H1 (cell line): ENCODE data around the gene CDH12. TPM values are rescaled to one million over a fixed set of nuclear protein-coding genes. Genes with fewer than 3 reads are reported as not detected.

Experiments
- CTCF ChIA-PET: fragments of 300-600 bp; sonication (Branson Sonifier 250); formaldehyde crosslinking; loops from one replicate; lab custom pipeline; 2021; ENCODE audit not compliant: partially characterized antibody; lab: Charles Lee
- POLR2A ChIA-PET: fragments of 300-600 bp; sonication (Branson Sonifier 250); formaldehyde crosslinking; loops from one replicate; lab custom pipeline; 2021; ENCODE audit warnings: inconsistent platforms; ENCODE audit not compliant: partially characterized antibody; lab: Charles Lee
- DNase-seq, 2 experiments: peaks; one replicate each; pipeline versions ENCODE4 v3.0.0 to v3.0.0-alpha.2; 2010 to 2022; ENCODE audit warnings: low spot score in 2 of 2, low read depth in 1 of 2, mixed read lengths in 1 of 2
- FAIRE-seq: peaks from 2 replicates; lab custom pipeline; 2011; peaks lifted over from hg19 to GRCh38; lab: Jason Lieb, UNC
- H2AFZ ChIP-seq: 2 replicates; pipeline ENCODE4 v1.8.1; 2012; ENCODE audit warnings: low read length, inconsistent platforms
- H2AK5ac ChIP-seq: 2 replicates; pipeline ENCODE4 v1.6.1; 2013; ENCODE audit warnings: low read depth, low read length
- H2BK120ac ChIP-seq: replicated peaks from 2 replicates; pipeline ENCODE3; 2013; ENCODE audit warnings: low read depth, low read length, inconsistent platforms
- H2BK12ac ChIP-seq: 2 replicates; pipeline ENCODE4 v1.6.1; 2013; ENCODE audit warnings: low read depth, low read length
- H2BK15ac ChIP-seq: 2 replicates; pipeline ENCODE4 v1.6.1; 2013; ENCODE audit warnings: low read length
- H2BK20ac ChIP-seq: 2 replicates; pipeline ENCODE4 v1.6.1; 2013; ENCODE audit warnings: low read length
- H2BK5ac ChIP-seq: 2 replicates; pipeline ENCODE4 v1.6.1; 2013; ENCODE audit warnings: low read depth, low read length
- H3K14ac ChIP-seq: 2 replicates; pipeline ENCODE4 v1.6.1; 2013; ENCODE audit warnings: inconsistent platforms; ENCODE audit not compliant: insufficient read length
- H3K18ac ChIP-seq: 2 replicates; pipeline ENCODE4 v1.6.1; 2013; ENCODE audit warnings: low read length; ENCODE audit errors: extremely low read depth
- H3K23ac ChIP-seq: 2 replicates; pipeline ENCODE4 v1.6.1; 2013; ENCODE audit warnings: inconsistent platforms; ENCODE audit not compliant: insufficient read length
- H3K23me2 ChIP-seq: 2 replicates; pipeline ENCODE4 v1.6.1; 2013; ENCODE audit warnings: low read depth, low read length
- H3K27ac ChIP-seq: 2 replicates; pipeline ENCODE4 v1.6.1; 2011; ENCODE audit warnings: low read depth, low read length, inconsistent platforms
- H3K27me3 ChIP-seq, 4 experiments: replicated peaks in 1 of 4; 1 replicate in 1 of 4; 2 replicates in 3 of 4; pipeline versions ENCODE4 v1.6.1 to v1.8.1; 2011 to 2013; ENCODE audit warnings: low read length in 3 of 4, mild to moderate bottlenecking in 3 of 4, inconsistent platforms in 2 of 4, mixed read lengths in 2 of 4, moderate library complexity in 1 of 4; ENCODE audit not compliant: control insufficient read depth in 3 of 4, insufficient read depth in 3 of 4; ENCODE audit errors: extremely low read depth in 1 of 4
- H3K36me3 ChIP-seq, 4 experiments: 2 replicates each; pipeline versions ENCODE4 v1.6.1 to v1.8.1; 2011 to 2013; ENCODE audit warnings: mild to moderate bottlenecking in 4 of 4, low read length in 3 of 4, moderate library complexity in 2 of 4, control low read depth in 1 of 4, inconsistent platforms in 1 of 4; ENCODE audit not compliant: insufficient read depth in 4 of 4, control insufficient read depth in 2 of 4
- H3K4ac ChIP-seq: replicated peaks from 2 replicates; pipeline ENCODE3; 2013; ENCODE audit warnings: low read length, low read depth, mixed read lengths, inconsistent platforms; ENCODE audit not compliant: insufficient read length
- H3K4me1 ChIP-seq, 4 experiments: replicated peaks in 1 of 4; 1 replicate in 1 of 4; 2 replicates in 3 of 4; pipeline versions ENCODE4 v1.6.1 to v1.8.1; 2011 to 2013; ENCODE audit warnings: low read length in 3 of 4, inconsistent platforms in 2 of 4, mixed read lengths in 1 of 4; ENCODE audit not compliant: insufficient read depth in 4 of 4, control insufficient read depth in 3 of 4
- H3K4me2 ChIP-seq, 2 experiments: 2 replicates each; pipeline versions ENCODE4 v1.6.1 to v1.8.1; 2011 to 2013; ENCODE audit warnings: low read depth in 2 of 2, low read length in 2 of 2, control low read depth in 1 of 2, inconsistent platforms in 1 of 2, mild to moderate bottlenecking in 1 of 2; ENCODE audit not compliant: insufficient read depth in 1 of 2
- H3K4me3 ChIP-seq, 4 experiments: fragments of 200-600, 300-600 bp in 1 of 4; sonication (generic), shearing (Covaris generic), sonication (Bioruptor Twin) in 1 of 4; 2 replicates each; pipeline versions ENCODE4 v1.5.1 to v1.8.1; 2011 to 2016; ENCODE audit warnings: low read length in 4 of 4, low read depth in 3 of 4, control low read depth in 2 of 4, inconsistent platforms in 2 of 4, mild to moderate bottlenecking in 2 of 4, mixed read lengths in 1 of 4, moderate library complexity in 1 of 4; ENCODE audit not compliant: insufficient read depth in 2 of 4; ENCODE audit errors: extremely low read depth in 1 of 4
- H3K56ac ChIP-seq: replicated peaks from 2 replicates; pipeline ENCODE3; 2013; ENCODE audit warnings: low read depth, mild to moderate bottlenecking, mixed read lengths, low read length, inconsistent platforms; ENCODE audit not compliant: insufficient read length
- H3K79me1 ChIP-seq: 2 replicates; pipeline ENCODE4 v1.6.1; 2013; ENCODE audit warnings: low read depth, low read length, control low read depth
- H3K79me2 ChIP-seq, 2 experiments: 2 replicates each; pipeline versions ENCODE4 v1.6.1 to v1.8.1; 2012 to 2013; ENCODE audit warnings: low read length in 2 of 2, mild to moderate bottlenecking in 2 of 2, inconsistent platforms in 1 of 2; ENCODE audit not compliant: insufficient read depth in 2 of 2, control insufficient read depth in 1 of 2
- H3K9ac ChIP-seq, 4 experiments: replicated peaks in 1 of 4; 1 replicate in 1 of 4; 2 replicates in 3 of 4; pipeline versions ENCODE4 v1.6.1 to v1.8.1; 2011 to 2013; ENCODE audit warnings: low read depth in 3 of 4, low read length in 3 of 4, control low read depth in 2 of 4, mild to moderate bottlenecking in 2 of 4, moderate library complexity in 2 of 4, inconsistent platforms in 1 of 4; ENCODE audit errors: extremely low read depth in 1 of 4
- H3K9me3 ChIP-seq, 2 experiments: 2 replicates each; pipeline versions ENCODE4 v1.6.1 to v1.8.1; 2012 to 2013; ENCODE audit warnings: mild to moderate bottlenecking in 2 of 2, moderate library complexity in 2 of 2, control low read depth in 1 of 2, inconsistent platforms in 1 of 2, low read depth in 1 of 2, low read length in 1 of 2, mixed read lengths in 1 of 2; ENCODE audit not compliant: insufficient read depth in 2 of 2
- H4K20me1 ChIP-seq, 2 experiments: replicated peaks in 1 of 2; 2 replicates each; pipeline versions ENCODE3 to v1.8.1; 2011 to 2013; ENCODE audit warnings: inconsistent platforms in 2 of 2, low read length in 2 of 2, mild to moderate bottlenecking in 1 of 2; ENCODE audit not compliant: insufficient read depth in 2 of 2, control insufficient read depth in 1 of 2
- H4K5ac ChIP-seq: 2 replicates; pipeline ENCODE4 v1.6.1; 2013; ENCODE audit warnings: low read length, low read depth, mixed read lengths, inconsistent platforms; ENCODE audit not compliant: insufficient read length
- H4K8ac ChIP-seq: 2 replicates; pipeline ENCODE4 v1.8.0; 2013; ENCODE audit warnings: mild to moderate bottlenecking, moderate library complexity, low read length, inconsistent platforms; ENCODE audit not compliant: insufficient read depth; ENCODE audit errors: extremely low read depth
- H4K91ac ChIP-seq: replicated peaks from 2 replicates; pipeline ENCODE3; 2013; ENCODE audit warnings: low read length, mixed read lengths, inconsistent platforms; ENCODE audit not compliant: insufficient read length
- ASH2L ChIP-seq: fragments of 200-600, 300-600 bp; sonication (generic); IDR thresholded peaks from one replicate; pipeline ENCODE4 v1.7.1; 2017; ENCODE audit warnings: low read length
- CEBPB ChIP-seq: IDR thresholded peaks from 2 replicates; pipeline ENCODE4 v1.6.1; 2012; ENCODE audit warnings: low read depth, low read length
- CTCF ChIP-seq, 3 experiments: IDR thresholded peaks; 1 replicate in 2 of 3; 2 replicates in 1 of 3; pipeline versions ENCODE4 v1.5.1 to v1.6.1; 2011; ENCODE audit warnings: low read length in 3 of 3, mild to moderate bottlenecking in 3 of 3, inconsistent platforms in 2 of 3, low read depth in 1 of 3, moderate library complexity in 1 of 3; ENCODE audit not compliant: insufficient read depth in 1 of 3; ENCODE audit errors: control extremely low read depth in 1 of 3
- FOSL1 ChIP-seq: IDR thresholded peaks from 2 replicates; pipeline ENCODE4 v1.6.1; 2011; ENCODE audit warnings: mild to moderate bottlenecking, low read depth, low read length, moderate library complexity; ENCODE audit not compliant: insufficient read depth
- MAFK ChIP-seq: IDR thresholded peaks from 2 replicates; pipeline ENCODE4 v1.6.1; 2012; ENCODE audit warnings: low read depth, mild to moderate bottlenecking, improper control_type of control experiment, low read length
- POLR2A ChIP-seq, 2 experiments: IDR thresholded peaks; 1 replicate in 1 of 2; 2 replicates in 1 of 2; pipeline ENCODE4 v1.6.1; 2011; ENCODE audit warnings: low read depth in 2 of 2, low read length in 2 of 2, mild to moderate bottlenecking in 2 of 2; ENCODE audit errors: control extremely low read depth in 1 of 2
- POLR2AphosphoS5 ChIP-seq: IDR thresholded peaks from 2 replicates; pipeline ENCODE4 v1.6.1; 2011; ENCODE audit warnings: low read depth, low read length
- SP1 ChIP-seq: IDR thresholded peaks from 2 replicates; pipeline ENCODE4 v1.6.1; 2011; ENCODE audit warnings: low read depth, low read length
- SRF ChIP-seq: IDR thresholded peaks from 2 replicates; pipeline ENCODE4 v1.6.1; 2011; ENCODE audit warnings: mild to moderate bottlenecking, low read depth, low read length, moderate library complexity
- TAF7 ChIP-seq: optimal IDR thresholded peaks from 2 replicates; pipeline ENCODE3; 2011; ENCODE audit warnings: low read depth, mild to moderate bottlenecking, inconsistent platforms, low read length, moderate library complexity, borderline replicate concordance
- WGBS, 2 experiments: shearing (Covaris generic) in 1 of 2; methylation state at CpG; one replicate each; pipeline versions ENCODE4 v1.1.6 to v1.1.7; 2013 to 2015; ENCODE audit warnings: low lambda C conversion rate in 2 of 2, mixed read lengths in 2 of 2, inconsistent platforms in 1 of 2, low coverage in 1 of 2, missing lambda C conversion rate in 1 of 2; ENCODE audit not compliant: insufficient replicate concordance in 2 of 2, insufficient coverage in 1 of 2, insufficient read length in 1 of 2; ENCODE audit errors: extremely low coverage in 1 of 2, missing lambda C conversion rate in 1 of 2; 5-methylcytosine and 5-hydroxymethylcytosine counted together
- polyA plus RNA-seq, 7 experiments: library from polyadenylated mRNA; depleted of rRNA in 3 of 7; stranded (reverse) in 5 of 7; unstranded in 2 of 7; fragments of >200 nt in 5 of 7; fragments of 200-250 nt in 2 of 7; gene quantifications; 1 replicate in 5 of 7; 2 replicates in 1 of 7; 4 replicates in 1 of 7; pipeline versions ENCODE4 v1.2.1 to v1.2.3, GENCODE V29; 2011 to 2013; ENCODE audit warnings: missing spikeins in 2 of 7, mixed read lengths in 2 of 7
- total RNA-seq: library from RNA; stranded (reverse); fragmentation: NEBNext Ultra II Directional; extraction: Animal tissue kit (Norgen Biotek cat#: 25700); gene quantifications from 2 replicates; pipeline ENCODE4 v1.2.1, GENCODE V29; 2021

CDH12 gene
- total and polyA plus RNA-seq, 2 of the 8 experiments (the other 6 are each of a cell fraction or from before 2014, with no cell fraction given), result 0.03 TPM; not detected in 1

DNA sequence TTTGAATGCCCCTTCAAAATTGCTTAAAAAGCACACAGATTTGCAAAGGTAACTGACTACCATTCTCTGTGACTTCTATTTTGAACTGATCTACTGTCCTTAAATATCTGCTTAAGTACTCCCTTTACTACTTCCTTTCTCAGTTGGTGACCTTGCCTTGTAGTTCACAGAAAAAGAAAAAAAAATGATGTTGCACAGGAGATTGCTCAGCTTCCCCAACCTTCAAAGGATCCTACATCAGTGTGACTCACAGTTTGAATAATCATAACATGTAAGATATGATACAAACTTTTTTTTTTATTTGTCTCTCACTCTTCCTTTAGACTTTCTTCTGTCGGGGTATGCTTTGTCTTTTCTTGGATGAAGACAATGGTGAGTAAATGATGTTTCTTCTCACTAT lies 1029.6 kb downstream of the CDH12 start:
- no peaks in the 10 kb centered on the region for H3K9me3 ChIP-seq
- H3K36me3 ChIP-seq, result no peaks in the 10 kb centered on the region
- CTCF ChIA-PET, result interaction anchor here (0.7 kb wide), 1 partner anchor 1281 kb away, joined by 3 read pairs; no protein-coding TSS in a partner anchor
- H3K79me1 ChIP-seq, result no peaks in the 10 kb centered on the region
- H2AK5ac ChIP-seq, result no peak overlapping the region
- no peak overlapping the region for H2BK20ac ChIP-seq
- no peak for DNase-seq
- H3K23ac ChIP-seq, result no peak overlapping the region
- H3K4me1 ChIP-seq, result no peaks in the 10 kb centered on the region
- no peak overlapping the region for H3K18ac ChIP-seq
- H2BK5ac ChIP-seq, result no peak overlapping the region
- H3K4me2 ChIP-seq, result no peak overlapping the region
- H2BK120ac ChIP-seq, result no peak overlapping the region
- H3K4me3 ChIP-seq, result no peak overlapping the region
- no peak overlapping the region for H2BK12ac ChIP-seq
- no peak overlapping the region for H3K27ac ChIP-seq
- no peak overlapping the region for H4K5ac ChIP-seq
- no peaks in the 10 kb centered on the region for H3K23me2 ChIP-seq
- no peak overlapping the region for H2AFZ ChIP-seq
- TF ChIP-seq MAFK (no peak), TAF7 (no peak), ASH2L (no peak), POLR2AphosphoS5 (no peak), CTCF (IDR thresholded peaks at IDR 0.05; ENCODE audit: control extremely low read depth in 1 of 3, insufficient read depth in 1 of 3, low read depth in 1 of 3, low read length in 3 of 3) (no peak), FOSL1 (no peak), POLR2A (IDR thresholded peaks at IDR 0.05; ENCODE audit: control extremely low read depth in 1 of 2, low read depth in 2 of 2, low read length in 2 of 2) (no peak), SRF (no peak), CEBPB (no peak), SP1 (no peak)
- H3K79me2 ChIP-seq, result no peaks in the 10 kb centered on the region
- H4K20me1 ChIP-seq, result no peaks in the 10 kb centered on the region
- H3K56ac ChIP-seq, result no peak overlapping the region
- no peak overlapping the region for H3K4ac ChIP-seq
- no peak overlapping the region for H4K91ac ChIP-seq
- H3K9ac ChIP-seq, result no peak overlapping the region
- no peak overlapping the region for H2BK15ac ChIP-seq
- H3K14ac ChIP-seq, result no peak overlapping the region
- H4K8ac ChIP-seq, result no peak overlapping the region
- WGBS, 2 experiments, result 93% methylated on average over 1 of the region's 1 CpG; no CpG with 5 or more reads in 1 of the 2 experiments
- POLR2A ChIA-PET, result no interaction called here
- no peaks in the 10 kb centered on the region for H3K27me3 ChIP-seq
- no peak for FAIRE-seq
